GM21786 (cell line): ENCODE measurements around the gene EDEM3.
"Not testable (repeated sequence)": the region's sequence is repeated elsewhere in the genome, so short reads cannot be mapped to it uniquely, and the experiment has no call there.

Source experiments
- ATAC-seq: cut with Tn5 transposase; IDR thresholded peaks from one replicate; pipeline ENCODE4 v1.9.1; 2021; ENCODE audit not compliant: unreplicated experiment

EDEM3 gene

GRCh38 chr1:184680611-184681225 lies 73.9 kb downstream of the EDEM3 start:
- not testable (repeated sequence) for ATAC-seq

GRCh38 chr1:184679472-184679871 lies 75.2 kb downstream of the EDEM3 start:
- not testable (repeated sequence) for ATAC-seq

GRCh38 chr1:184677344-184677743 lies 77.3 kb downstream of the EDEM3 start:
- ATAC-seq = no peak

GRCh38 chr1:184673305-184673704 lies 81.4 kb downstream of the EDEM3 start:
- no peak for ATAC-seq

- no peak for ATAC-seq
These were observed 82.5 kb downstream of the EDEM3 start for GRCh38 chr1:184672013-184672726.

- no peak for ATAC-seq
These were observed 85.3 kb downstream of the EDEM3 start for GRCh38 chr1:184669391-184669790.

GRCh38 chr1:184665360-184665759 lies 89.3 kb downstream of the EDEM3 start:
- ATAC-seq = no peak

GRCh38 chr1:184664661-184665060 lies 90.0 kb downstream of the EDEM3 start:
- ATAC-seq = no peak

- ATAC-seq = peak; percentile 74
These were observed 90.5 kb downstream of the EDEM3 start for GRCh38 chr1:184664042-184664660.

- no peak for ATAC-seq
These were observed 92.9 kb downstream of the EDEM3 start for GRCh38 chr1:184661801-184662200.

- no peak for ATAC-seq
These were observed 94.0 kb downstream of the EDEM3 start for GRCh38 chr1:184660462-184661191.

GRCh38 chr1:184658055-184658454 lies 96.6 kb downstream of the EDEM3 start:
- no peak for ATAC-seq

GRCh38 chr1:184656221-184656620 lies 98.4 kb downstream of the EDEM3 start:
- ATAC-seq = no peak

- no peak for ATAC-seq
These were observed 99.5 kb downstream of the EDEM3 start for GRCh38 chr1:184655185-184655584.

GRCh38 chr1:184650177-184650866 lies 104.3 kb downstream of the EDEM3 start:
- ATAC-seq = no peak

GRCh38 chr1:184649451-184649888 lies 105.2 kb downstream of the EDEM3 start:
- ATAC-seq = peak; percentile 96

GRCh38 chr1:184648856-184649201 lies 105.8 kb downstream of the EDEM3 start:
- no peak for ATAC-seq

- ATAC-seq = no peak
These were observed 106.3 kb downstream of the EDEM3 start for GRCh38 chr1:184648160-184648855.

GRCh38 chr1:184647471-184647870 lies 107.2 kb downstream of the EDEM3 start:
- no peak for ATAC-seq

GRCh38 chr1:184646824-184647223 lies 107.8 kb downstream of the EDEM3 start:
- ATAC-seq = no peak
